ENCODE results near the gene ENC1.

Gene ENC1

GRCh38 chr5:74628359-74628758, 12.2 kb downstream of the ENC1 start:
- Histone ChIP-seq H3K4me3 (replicated peaks; ENCODE audit: insufficient read depth, low read length) (no peak overlapping the region), H3K27me3 (ENCODE audit: insufficient read depth, poor library complexity, severe bottlenecking) (no peaks in the 10 kb centered on the region), H3K27ac (replicated peaks) (no peak overlapping the region)
- TF ChIP-seq, protein P1, sequence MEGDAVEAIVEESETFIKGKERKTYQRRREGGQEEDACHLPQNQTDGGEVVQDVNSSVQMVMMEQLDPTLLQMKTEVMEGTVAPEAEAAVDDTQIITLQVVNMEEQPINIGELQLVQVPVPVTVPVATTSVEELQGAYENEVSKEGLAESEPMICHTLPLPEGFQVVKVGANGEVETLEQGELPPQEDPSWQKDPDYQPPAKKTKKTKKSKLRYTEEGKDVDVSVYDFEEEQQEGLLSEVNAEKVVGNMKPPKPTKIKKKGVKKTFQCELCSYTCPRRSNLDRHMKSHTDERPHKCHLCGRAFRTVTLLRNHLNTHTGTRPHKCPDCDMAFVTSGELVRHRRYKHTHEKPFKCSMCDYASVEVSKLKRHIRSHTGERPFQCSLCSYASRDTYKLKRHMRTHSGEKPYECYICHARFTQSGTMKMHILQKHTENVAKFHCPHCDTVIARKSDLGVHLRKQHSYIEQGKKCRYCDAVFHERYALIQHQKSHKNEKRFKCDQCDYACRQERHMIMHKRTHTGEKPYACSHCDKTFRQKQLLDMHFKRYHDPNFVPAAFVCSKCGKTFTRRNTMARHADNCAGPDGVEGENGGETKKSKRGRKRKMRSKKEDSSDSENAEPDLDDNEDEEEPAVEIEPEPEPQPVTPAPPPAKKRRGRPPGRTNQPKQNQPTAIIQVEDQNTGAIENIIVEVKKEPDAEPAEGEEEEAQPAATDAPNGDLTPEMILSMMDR (IDR thresholded peaks at IDR 0.05; ENCODE audit: insufficient read depth, low read length), result no peak
- TF ChIP-seq, protein P2, sequence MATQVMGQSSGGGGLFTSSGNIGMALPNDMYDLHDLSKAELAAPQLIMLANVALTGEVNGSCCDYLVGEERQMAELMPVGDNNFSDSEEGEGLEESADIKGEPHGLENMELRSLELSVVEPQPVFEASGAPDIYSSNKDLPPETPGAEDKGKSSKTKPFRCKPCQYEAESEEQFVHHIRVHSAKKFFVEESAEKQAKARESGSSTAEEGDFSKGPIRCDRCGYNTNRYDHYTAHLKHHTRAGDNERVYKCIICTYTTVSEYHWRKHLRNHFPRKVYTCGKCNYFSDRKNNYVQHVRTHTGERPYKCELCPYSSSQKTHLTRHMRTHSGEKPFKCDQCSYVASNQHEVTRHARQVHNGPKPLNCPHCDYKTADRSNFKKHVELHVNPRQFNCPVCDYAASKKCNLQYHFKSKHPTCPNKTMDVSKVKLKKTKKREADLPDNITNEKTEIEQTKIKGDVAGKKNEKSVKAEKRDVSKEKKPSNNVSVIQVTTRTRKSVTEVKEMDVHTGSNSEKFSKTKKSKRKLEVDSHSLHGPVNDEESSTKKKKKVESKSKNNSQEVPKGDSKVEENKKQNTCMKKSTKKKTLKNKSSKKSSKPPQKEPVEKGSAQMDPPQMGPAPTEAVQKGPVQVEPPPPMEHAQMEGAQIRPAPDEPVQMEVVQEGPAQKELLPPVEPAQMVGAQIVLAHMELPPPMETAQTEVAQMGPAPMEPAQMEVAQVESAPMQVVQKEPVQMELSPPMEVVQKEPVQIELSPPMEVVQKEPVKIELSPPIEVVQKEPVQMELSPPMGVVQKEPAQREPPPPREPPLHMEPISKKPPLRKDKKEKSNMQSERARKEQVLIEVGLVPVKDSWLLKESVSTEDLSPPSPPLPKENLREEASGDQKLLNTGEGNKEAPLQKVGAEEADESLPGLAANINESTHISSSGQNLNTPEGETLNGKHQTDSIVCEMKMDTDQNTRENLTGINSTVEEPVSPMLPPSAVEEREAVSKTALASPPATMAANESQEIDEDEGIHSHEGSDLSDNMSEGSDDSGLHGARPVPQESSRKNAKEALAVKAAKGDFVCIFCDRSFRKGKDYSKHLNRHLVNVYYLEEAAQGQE (IDR thresholded peaks at IDR 0.05; ENCODE audit: insufficient replicate concordance, low read depth), result no peak
- TF ChIP-seq GABPA (IDR thresholded peaks at IDR 0.05; ENCODE audit: low read depth) (no peak), POLR2AphosphoS5 (IDR thresholded peaks at IDR 0.05; ENCODE audit: low read depth) (no peak), SPI1 (IDR thresholded peaks at IDR 0.05; ENCODE audit: borderline replicate concordance, low read depth) (no peak)
- DNase-seq (ENCODE audit: low read depth in 1 of 2, low spot score in 1 of 2), result no peak

DNA sequence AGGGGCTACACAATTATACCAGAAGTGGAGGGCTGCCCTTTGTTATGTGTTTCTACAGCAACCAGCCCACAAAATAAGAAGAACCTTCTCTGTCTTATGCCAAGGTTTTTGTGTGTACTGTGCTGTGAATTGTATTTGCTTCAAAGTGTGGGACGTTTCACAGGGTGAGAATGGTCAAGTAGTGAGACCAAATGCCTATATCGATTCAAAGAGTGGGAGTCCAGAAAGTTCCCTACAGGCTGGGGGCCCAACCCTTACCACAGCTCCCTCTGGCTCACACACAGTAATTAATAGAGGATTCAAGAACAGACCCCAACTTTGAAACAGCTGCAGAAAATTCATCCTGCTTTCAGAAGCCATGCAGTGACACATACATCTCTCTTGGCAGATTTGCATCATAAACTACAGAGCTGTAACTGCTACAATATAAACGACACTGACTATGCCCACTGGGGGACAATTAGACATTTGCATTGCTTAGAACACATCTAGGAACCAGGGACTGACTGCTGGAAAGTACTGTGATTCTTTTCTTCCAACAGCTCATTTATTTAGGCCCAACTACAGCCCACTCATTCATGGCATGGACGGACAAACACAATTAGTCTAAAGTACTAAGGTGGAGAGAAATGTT, 12.8 kb downstream of the ENC1 start:
- DNase-seq (ENCODE audit: low read depth in 1 of 2, low spot score in 1 of 2), result no peak
- TF ChIP-seq SPI1 (IDR thresholded peaks at IDR 0.05; ENCODE audit: borderline replicate concordance, low read depth) (no peak), POLR2AphosphoS5 (IDR thresholded peaks at IDR 0.05; ENCODE audit: low read depth) (no peak), GABPA (IDR thresholded peaks at IDR 0.05; ENCODE audit: low read depth) (no peak)
- TF ChIP-seq, protein P2 (IDR thresholded peaks at IDR 0.05; ENCODE audit: insufficient replicate concordance, low read depth), result no peak
- TF ChIP-seq, protein P1 (IDR thresholded peaks at IDR 0.05; ENCODE audit: insufficient read depth, low read length), result no peak
- H3K27me3 ChIP-seq (ENCODE audit: insufficient read depth, poor library complexity, severe bottlenecking), result no peaks in the 10 kb centered on the region
- no peak overlapping the region for H3K4me3 ChIP-seq (replicated peaks; ENCODE audit: insufficient read depth, low read length)
- no peak overlapping the region for H3K27ac ChIP-seq (replicated peaks)

DNA sequence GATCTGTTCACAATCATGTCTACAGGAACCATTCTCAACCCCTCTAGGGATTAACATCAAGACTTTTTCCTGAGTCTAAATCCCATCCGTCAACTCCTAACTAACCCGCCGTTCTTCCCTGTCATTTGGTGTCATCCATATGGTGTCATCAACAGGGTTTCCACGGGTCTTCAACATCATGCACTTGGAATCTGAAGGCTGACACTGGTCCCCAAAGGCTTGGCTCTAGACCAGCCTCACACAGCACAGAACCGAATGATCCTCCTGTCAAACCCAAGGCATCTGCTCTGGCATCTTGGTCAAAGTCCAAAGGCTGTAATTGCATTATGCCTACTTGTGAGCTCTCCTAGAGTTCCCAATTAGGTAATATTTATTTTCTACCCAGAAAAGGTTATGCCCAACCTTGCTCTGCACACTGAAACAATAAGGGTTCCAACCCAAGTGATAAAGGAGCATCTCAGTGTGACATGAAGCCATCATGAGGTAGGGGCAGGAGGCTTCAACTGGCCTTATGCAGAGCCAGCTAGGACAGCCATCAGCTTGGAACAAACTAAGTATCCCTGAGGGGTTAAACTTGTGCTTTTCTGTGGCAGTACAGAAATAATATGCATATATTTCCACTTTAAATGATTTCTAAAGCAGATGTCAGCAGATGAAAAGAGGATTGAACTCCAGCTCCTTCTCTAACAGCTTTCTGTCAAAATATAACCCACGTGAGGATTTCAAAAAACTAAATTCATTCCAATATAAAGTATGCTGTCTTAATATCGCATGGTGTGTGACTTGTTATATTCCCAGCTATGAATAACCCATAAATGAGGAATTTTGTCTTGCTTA, 13.9 kb downstream of the ENC1 start:
- Histone ChIP-seq H3K27ac (replicated peaks) (no peak overlapping the region), H3K4me3 (replicated peaks; ENCODE audit: insufficient read depth, low read length) (no peak overlapping the region), H3K27me3 (ENCODE audit: insufficient read depth, poor library complexity, severe bottlenecking) (no peaks in the 10 kb centered on the region)
- TF ChIP-seq, protein P2 (IDR thresholded peaks at IDR 0.05; ENCODE audit: insufficient replicate concordance, low read depth), result no peak
- TF ChIP-seq POLR2AphosphoS5 (IDR thresholded peaks at IDR 0.05; ENCODE audit: low read depth) (no peak), SPI1 (IDR thresholded peaks at IDR 0.05; ENCODE audit: borderline replicate concordance, low read depth) (no peak), GABPA (IDR thresholded peaks at IDR 0.05; ENCODE audit: low read depth) (no peak)
- TF ChIP-seq, protein P1 (IDR thresholded peaks at IDR 0.05; ENCODE audit: insufficient read depth, low read length), result no peak
- DNase-seq (ENCODE audit: low read depth in 1 of 2, low spot score in 1 of 2), result no peak
